ENCODE data around the gene LRCOL1.

LRCOL1 gene

DNA sequence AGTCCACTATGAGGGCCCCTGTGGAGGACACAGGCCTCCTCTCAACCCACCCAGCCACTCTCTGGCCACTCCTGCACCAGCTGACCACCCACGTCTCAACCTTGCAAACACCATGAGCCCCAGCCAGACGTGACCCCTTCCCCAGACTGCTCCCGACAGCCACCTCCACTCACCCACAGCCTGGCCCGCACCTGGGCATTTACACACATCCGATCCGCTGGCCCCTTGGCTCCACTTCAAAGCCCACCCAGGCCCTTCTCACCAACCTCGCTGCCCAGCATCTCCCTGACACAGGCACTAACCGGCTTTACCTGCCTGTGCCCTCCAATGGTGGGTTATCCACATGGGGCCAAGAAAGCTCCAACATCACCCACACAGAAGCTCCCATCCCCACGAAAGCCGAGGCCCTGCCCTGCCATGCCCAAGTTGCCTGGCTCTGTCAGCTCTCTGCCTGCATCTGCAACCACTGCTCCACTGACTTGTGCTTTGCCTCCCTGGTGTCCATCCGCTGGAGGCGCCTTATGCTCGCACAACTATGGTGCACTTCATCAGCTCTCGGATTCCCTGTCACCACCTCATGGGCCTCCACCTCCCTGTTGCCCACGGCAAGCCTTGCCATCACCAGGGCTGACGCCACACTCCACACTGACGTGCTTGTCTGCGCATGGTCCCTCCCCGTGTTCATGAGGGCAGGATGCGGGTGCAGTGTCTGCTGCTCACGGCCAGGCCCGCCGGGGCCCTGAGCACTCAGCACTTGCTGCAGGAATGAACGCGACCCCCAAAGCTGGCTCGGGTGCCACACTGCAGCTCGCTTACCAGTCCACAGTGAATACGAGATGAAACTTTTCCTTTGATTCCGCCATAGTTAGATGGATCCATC is 24.9 kb upstream of the LRCOL1 start:
- DNase-seq (ENCODE audit: low read depth, low spot score): no peak

DNA sequence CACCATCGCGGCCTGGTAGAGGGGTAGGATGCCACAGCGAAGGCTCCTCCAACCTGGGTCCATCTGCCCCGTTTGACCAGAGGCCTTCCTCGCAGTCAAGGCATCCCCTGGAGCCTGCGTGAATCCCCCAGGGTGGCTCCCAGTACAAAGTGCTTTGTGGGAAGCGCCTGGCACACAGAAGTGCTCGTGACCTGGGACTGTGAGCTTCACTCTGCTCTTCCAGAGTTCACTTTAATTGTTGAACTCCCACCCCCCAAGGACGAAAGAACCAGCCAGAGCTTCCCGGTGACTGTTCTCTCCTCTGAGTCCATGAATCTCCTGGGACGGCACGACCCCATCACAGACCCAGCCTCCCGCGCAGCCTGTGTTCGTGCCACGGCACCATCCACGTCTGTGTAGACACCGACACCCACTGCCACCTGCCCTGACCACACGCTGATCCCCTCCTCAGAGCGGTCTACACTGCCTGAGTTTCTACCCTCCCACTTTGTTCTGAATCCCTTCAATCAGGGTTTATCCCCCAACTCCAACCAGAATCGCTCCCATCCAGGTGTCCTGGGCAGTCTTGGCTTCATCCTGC is 24.1 kb upstream of the LRCOL1 start:
- DNase-seq (ENCODE audit: low read depth, low spot score): no peak

DNA sequence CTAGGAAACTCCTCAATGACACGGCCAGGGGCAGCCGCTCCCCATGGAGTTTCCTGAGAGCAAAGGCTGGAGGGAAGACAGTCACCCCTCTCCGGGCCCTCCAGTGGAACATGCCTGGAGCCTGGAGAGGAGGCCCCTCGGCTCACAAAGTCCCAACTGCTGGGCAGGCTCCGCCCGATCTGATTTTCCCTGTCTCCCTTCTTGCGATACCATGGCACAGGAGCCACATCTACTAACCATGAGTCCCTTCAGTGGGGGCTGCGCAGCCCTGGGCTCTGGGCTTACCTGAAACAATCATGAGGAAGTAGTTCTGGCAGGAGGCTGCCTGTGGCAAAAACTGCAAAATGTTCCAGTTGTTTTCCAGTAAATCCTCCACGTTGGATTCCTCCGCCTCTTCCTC is 23.5 kb upstream of the LRCOL1 start:
- DNase-seq (ENCODE audit: low read depth, low spot score): no peak

DNA sequence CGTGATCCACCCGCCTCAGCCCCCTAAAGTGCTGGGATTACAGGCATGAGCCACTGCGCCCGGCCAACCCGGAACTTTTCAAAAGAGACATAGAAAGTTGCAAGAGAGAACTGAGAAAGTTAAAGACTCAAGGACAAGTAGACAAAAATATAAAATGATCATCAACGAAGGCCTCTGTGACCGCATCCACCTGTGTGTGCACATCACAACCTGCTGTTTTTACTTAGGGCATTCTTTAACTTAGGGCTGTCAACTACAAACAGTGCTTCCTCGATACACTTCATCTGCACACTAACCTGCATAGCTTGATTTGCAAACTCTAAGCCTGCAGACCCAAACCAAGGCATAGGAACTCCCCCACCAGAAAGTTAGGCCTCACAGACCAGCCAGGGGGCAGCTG is 23.0 kb upstream of the LRCOL1 start:
- DNase-seq (ENCODE audit: low read depth, low spot score): no peak

DNA sequence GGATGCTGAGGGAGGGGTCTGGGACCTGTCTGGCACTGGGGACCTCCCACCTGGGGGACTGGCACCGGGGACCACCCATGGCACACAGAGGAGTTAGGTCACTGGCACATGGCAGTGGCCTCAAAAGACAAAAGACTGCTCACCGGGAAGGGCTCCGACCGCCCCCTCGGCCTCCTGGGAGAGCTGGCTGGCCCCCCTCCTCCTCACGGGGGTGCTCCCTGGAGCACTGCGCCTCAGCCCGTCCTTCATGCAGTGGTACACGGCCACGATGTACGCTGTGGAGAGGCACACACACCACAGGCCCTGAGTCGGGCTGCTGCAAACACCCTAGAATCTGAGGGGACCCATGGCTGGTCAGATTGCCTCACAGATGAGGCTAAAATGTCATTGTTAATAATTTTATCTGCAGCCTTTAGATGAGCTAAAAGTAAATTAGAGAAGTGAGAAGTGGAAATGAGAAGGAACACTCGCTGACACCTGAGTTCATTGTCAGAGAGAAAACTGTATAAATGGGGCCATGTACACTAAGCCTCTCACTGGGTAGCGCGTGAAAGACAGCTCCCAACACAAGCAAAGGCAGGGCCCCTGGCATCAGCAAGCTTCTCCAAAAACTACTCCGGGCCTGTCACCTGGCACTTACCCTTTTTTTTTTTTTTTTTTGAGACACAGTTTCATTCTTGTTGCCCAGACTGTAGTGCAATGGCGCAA is 22.3 kb upstream of the LRCOL1 start:
- no peak for DNase-seq (ENCODE audit: low read depth, low spot score)

DNA sequence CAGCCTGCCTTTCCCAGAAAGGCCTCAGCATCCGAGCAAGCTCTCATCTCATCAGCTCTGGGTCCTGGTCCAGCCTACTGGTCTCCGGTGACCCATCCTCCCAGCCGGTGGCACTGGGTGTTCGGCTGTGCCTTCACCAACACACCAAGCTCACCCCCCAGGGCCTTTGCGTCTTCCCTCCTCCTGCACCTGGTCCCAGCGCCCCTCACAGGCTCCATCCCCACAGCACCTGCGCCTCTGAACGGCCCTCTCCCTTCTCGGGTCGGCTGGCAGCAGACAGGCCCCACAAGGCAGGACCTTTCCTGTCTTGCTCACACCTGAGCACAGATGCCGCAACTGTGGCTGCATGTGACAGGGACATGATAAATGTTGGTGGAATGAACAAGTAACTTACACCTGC is 21.3 kb upstream of the LRCOL1 start:
- no peak for DNase-seq (ENCODE audit: low read depth, low spot score)

DNA sequence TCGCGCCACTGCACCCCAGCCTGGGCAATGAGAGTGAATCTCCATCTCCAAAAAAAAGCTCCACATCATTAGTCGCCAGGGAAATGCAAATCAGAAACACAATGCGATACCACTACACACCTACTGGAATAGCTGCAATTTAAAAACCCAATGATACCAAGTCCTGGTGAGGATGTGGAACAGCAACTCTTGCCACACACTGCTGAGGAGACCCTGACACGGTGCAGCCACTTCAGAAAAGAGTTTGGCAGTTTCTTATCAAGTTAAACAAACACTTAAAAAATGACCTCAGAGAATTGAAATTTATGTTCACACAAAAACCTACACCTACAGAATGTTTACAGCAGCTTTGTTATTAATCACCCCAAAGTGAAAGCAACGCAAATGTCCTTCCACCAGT is 20.3 kb upstream of the LRCOL1 start:
- no peak for DNase-seq (ENCODE audit: low read depth, low spot score)

DNA sequence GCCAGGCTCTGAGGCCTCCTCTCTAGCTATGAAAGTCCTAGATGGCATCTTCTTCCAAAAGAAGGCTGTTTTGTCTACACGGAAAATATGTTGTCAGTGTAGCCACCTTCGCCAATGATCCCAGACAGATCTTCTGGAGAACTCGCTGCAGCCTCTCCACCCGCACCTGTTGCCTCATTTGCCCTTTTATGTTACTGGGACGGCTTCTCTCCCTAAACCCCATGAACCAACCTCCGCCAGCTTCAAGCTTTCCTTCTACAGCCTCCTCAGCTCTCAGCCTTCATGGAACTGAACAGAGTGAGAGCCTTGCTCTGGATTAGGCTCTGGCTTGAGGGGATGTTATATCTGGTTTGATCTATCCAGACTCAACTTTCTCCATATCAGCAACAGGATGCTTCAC is 18.9 kb upstream of the LRCOL1 start:
- no peak for DNase-seq (ENCODE audit: low read depth, low spot score)

DNA sequence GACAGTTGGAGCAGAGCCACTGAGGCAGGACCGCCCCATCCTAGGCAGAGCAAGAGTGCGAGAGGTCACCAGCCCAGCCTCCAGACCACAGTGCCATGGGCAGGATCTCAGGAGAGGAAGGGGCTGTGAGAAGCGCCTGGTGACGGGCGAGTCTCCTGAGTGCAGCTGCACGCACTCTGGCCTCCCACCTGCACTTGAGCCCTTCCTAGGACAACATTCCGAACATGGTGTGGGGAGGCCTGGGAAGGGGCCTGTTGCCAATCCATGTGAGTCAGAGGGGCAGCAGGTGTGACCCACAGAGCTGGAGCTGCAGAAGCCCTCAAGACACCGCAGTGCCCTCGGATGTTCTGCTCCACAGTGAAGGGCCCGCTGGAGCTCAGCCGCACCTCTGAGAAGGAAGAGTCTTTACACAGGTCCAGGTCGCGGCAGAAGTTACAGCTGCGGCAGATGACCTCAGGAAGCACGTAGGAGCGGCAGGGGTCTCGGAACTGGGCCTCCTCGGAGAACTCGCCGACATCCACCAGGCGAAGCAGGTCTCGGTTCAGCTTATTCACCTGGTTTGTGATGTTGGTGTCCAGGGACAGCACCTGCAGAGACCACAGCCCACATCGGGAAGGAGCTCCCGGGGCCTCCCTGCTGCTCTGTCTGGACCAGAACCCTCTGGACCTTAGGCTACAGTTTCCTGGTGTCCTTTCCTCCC is 15.5 kb upstream of the LRCOL1 start:
- no peak for DNase-seq (ENCODE audit: low read depth, low spot score)

DNA sequence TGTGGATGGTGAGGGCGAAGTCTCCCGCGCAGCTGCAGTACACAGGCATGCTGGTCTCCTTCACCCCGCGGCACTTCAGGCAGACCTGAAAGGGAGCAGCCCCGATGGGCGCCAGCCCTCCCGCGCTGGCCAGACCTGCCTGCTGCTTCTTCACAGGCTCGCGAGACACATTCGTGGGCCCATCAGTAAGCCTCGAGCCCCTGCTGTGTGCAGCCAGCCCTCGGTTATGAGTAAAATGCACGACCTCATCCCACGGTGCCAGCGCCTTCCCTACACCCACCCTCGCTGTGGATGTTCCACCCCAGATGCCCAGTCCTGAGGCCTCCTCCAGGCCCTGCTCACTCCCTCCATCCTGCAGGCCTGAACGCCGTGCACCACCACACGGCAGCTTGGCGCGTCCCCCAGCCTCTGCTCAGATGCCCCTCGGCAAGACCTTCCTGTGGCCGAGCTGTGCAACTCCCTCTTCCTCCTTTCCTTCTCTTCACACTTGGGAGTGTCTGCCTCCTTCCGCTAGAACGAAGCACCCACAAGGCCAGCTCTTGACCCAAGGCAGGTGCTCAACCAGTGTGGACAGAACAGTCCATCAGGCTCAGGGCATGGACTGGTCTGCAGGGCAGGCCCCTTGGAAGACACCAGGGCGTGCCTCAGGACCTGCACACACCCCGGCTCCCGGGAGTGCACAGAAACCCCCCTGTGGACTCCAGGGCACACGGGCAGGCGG is 14.7 kb upstream of the LRCOL1 start:
- no peak for DNase-seq (ENCODE audit: low read depth, low spot score)

DNA sequence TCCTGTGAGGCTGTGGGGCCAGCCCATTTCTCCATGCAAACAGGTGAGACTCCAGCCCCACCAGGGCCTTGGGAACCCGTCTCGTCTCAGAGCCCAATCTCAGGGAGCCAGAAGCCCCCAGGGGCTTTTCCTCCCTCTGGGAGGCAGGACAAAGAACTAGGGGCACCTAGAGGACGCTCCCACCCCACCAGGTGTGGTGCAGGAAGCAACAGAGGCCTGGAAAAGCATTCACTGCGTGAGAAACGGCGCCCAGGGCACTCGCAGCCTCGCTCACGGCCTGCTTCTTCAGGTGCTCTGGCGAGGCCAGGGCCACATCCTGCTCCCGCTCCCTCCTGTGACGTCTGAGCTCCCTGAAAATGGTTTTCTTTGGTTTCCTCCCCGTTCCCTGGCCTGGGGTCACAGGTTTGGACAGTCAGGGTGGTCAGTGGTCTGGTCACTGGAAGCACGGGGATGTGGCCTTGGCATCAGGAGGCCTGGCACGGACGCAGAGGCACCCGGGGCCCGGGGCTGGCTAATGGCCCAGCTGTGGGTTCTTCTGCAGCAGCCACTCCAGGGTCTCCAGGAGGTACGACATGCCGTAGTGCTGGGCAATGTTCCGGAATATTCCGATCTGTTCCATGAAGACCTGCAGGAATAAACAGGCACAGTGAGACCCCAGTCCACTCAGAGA is 13.9 kb upstream of the LRCOL1 start:
- no peak for DNase-seq (ENCODE audit: low read depth, low spot score)

DNA sequence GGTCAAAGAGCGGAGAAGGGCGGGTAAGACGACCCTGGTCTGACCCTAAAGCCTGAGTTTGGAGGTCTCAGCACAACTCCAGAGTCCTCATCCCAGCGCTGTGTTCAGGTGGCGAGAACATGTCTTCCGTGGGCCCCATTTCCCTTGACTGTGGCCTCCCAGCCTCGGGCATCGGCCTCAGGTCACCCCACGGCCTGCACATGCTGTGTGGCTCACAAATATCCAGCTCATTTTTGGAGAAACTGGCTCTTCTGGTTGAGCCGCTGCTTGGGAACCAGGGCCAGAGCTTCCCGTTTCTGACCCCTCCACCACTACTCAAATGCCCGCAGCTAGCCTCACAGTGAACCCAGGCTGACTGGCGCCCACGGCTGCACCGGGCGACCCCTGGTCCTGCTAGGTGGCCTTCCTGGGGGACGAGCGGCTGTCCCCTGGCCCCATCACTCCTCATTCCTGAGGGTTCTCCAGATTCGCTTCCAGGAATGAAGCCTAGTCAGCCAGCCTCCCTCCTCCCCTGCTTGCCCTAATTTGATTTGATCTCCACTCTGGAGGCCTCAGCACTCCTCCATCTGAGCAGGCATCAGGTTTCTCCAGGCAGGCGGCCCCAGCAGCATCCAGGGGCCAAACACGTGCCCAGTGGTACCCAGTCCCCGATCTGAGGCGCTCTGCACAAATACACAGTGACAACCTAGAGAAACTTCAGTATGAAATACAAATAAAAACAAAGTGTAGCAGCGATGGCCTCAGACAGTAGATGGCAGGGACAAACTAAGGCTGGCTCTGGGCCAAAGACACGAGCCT is 12.9 kb upstream of the LRCOL1 start:
- DNase-seq (ENCODE audit: low read depth, low spot score): no peak

DNA sequence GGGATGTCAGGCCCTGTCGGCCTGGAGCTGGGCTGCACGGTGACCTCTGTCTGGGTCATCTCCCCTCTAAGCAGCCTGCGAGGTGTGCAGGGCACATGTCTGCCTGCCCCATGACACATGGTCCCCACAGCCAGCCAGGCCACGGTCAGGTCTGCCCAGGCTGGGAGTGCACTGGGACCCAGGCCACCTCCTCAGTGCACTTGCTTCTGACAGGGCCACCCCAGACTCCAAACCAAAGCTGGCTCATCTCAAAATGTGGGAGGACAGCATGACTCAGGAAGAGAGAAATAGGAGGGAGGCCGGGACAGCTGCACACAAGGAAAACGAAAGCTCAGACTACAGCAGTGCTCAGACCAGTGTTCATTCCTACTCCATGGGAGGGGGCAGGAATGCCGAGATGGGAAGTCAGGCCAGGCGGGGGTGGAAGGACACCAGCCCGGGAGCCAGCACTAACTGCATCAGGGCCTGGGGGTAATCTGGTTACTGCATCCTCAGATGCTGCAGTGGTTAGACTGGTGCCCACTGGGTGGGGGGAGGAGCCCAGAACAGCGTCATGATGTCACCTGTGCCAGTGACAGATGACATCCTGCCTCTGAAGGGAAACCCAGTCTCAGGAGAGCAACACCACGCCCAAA is 12.2 kb upstream of the LRCOL1 start:
- DNase-seq (ENCODE audit: low read depth, low spot score): no peak

DNA sequence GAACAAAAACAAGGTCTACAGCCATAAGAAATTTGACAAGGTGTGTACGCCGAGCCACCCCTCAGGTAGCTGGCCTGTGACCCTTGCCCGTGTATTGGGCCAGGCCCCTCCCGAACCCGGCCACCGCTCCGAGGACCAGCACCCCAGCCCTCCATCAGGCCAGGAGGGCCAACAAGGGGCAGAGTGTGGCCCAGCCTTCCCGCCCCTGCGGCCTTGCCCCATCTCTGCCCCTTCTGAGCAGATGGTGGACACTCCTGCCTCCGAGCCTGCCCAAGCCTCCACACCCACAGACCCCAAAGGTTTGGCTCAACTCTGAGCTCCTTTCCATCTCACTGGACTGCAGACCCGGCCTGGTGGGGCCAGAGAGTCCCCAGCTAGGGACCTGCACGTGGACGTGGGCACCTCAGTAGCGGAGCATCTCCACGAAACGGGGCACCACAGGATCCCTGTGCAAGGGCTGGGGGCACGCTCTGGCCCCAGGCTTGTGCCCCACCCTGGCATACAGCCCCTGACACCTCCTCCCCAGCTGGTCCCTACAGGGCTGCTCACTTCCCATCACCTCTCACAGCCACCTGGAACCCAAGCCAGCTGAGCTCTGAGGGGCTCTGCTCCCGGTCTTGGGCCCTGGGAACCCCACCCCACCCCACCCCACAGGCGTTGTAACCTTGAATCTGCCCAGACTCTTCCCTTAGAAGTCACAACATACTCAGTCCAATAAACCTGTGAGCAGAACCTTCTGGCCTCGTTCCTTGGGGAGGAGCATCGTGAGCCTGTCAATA is 11.5 kb upstream of the LRCOL1 start:
- DNase-seq (ENCODE audit: low read depth, low spot score): no peak

DNA sequence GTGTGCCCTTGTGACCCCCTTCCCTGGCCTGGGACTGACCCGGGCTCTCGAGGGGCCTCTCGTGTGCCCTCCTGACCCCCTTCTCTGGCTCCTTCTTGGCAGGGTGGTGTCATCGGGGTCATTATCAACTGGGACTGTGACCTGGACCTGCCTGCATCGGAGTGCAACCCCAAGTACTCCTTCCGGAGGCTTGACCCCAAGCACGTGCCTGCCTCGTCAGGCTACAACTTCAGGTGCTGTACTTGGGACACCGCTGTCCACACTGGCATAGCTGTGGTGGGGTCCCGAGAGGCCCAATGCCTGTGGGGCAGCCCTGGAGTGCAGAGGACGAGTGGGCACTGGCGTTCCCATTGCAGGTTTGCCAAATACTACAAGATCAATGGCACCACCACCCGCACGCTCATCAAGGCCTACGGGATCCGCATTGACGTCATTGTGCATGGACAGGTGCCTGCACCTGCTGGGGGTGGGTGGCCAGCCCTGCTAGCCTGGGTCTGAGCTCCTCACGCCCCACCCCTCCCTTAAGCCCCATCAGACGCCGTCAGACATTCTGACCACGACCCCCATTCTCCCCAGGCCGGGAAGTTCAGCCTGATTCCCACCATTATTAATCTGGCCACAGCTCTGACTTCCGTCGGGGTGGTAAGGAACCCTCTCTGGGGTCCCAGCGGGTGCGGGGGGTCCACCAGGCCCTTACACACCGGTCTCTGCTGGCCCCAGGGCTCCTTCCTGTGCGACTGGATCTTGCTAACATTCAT is 10.7 kb upstream of the LRCOL1 start:
- no peak for DNase-seq (ENCODE audit: low read depth, low spot score)

DNA sequence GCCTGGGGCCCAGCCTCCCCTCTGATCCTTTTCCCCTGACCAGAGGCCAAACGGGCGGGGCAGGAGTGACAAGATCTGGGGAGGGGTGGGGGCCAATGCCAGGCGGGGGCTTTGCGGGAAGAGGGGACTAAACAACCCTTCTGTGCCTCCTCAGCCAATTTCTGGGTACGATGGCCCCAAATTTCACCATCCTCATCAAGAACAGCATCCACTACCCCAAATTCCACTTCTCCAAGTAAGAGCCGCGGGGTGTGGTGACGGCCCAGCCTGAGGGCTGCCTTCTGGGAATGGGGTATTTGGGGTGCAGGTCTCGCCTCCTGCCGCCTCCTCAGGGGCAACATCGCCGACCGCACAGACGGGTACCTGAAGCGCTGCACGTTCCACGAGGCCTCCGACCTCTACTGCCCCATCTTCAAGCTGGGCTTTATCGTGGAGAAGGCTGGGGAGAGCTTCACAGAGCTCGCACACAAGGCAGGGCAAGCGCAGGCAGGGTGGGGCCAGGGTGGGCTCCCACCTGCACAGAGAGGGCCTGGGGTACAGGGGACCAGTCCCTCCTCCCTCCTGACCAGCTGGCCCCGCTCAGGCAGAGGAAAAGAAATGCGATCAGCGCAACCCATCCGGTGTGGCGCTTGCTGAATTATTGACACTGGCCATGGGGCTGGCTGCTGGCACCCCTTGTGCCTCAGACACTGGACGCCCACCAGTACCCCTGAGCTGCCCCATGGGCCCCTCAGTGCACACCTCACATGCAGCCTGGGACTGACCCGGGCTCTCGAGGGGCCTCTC is 9.9 kb upstream of the LRCOL1 start:
- no peak for DNase-seq (ENCODE audit: low read depth, low spot score)

DNA sequence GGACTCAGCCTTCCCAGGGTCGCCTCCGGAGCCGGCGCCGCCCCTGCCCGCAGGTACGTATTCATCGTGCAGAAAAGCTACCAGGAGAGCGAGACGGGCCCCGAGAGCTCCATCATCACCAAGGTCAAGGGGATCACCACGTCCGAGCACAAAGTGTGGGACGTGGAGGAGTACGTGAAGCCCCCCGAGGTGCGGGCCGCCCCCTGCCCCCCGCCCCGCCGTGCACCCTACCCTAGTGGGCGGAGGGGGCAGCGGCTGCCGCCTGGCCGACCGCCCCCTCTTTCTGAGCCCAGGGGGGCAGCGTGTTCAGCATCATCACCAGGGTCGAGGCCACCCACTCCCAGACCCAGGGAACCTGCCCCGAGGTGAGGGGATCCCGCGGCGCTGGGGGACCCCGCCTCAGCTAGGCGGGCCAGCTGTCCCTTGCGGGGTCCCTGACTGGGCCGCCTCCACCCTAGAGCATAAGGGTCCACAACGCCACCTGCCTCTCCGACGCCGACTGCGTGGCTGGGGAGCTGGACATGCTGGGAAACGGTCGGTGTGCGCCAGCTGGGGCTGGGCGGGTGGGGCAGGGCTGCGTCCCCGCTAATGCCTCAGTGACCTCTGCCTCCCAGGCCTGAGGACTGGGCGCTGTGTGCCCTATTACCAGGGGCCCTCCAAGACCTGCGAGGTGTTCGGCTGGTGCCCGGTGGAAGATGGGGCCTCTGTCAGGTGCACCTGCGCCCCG is 9.2 kb upstream of the LRCOL1 start:
- no peak for DNase-seq (ENCODE audit: low read depth, low spot score)
